Skeletal muscle tissue (tissue), 4 donors: Measurements from ENCODE around the gene PCDHB2. TPM values are rescaled to one million over a fixed set of nuclear protein-coding genes. Genes with fewer than 3 reads are reported as not detected.
"Not testable (repeated sequence)": the region's sequence is repeated elsewhere in the genome, so short reads cannot be mapped to it uniquely, and the experiment has no call there.

Source experiments
- H3K27ac ChIP-seq: one replicate; pipeline ENCODE4 v1.7.0; 2013; ENCODE audit warnings: mild to moderate bottlenecking, low read depth, low read length, inconsistent platforms
- H3K27me3 ChIP-seq, 3 donors: one replicate each; pipeline ENCODE4 v1.7.0; 2013; ENCODE audit warnings: low read length in 3 of 3; ENCODE audit not compliant: control insufficient read depth in 3 of 3, insufficient read depth in 3 of 3
- H3K36me3 ChIP-seq, 3 donors: one replicate each; pipeline ENCODE4 v1.7.0; 2013; ENCODE audit warnings: low read length in 3 of 3; ENCODE audit not compliant: control insufficient read depth in 3 of 3, insufficient read depth in 3 of 3
- H3K4me1 ChIP-seq, 3 donors: one replicate each; pipeline ENCODE4 v1.7.0; 2013; ENCODE audit warnings: low read length in 3 of 3, mild to moderate bottlenecking in 3 of 3; ENCODE audit not compliant: control insufficient read depth in 3 of 3, insufficient read depth in 3 of 3
- H3K4me3 ChIP-seq, 3 donors: one replicate each; pipeline ENCODE4 v1.7.0; 2013; ENCODE audit warnings: low read length in 3 of 3
- H3K9ac ChIP-seq, 3 donors: one replicate each; pipeline ENCODE4 v1.7.0; 2013; ENCODE audit warnings: low read length in 3 of 3, mild to moderate bottlenecking in 3 of 3, moderate library complexity in 2 of 3, low read depth in 1 of 3
- H3K9me3 ChIP-seq, 3 donors: one replicate each; pipeline ENCODE4 v1.7.0; 2013; ENCODE audit warnings: low read length in 3 of 3; ENCODE audit not compliant: control insufficient read depth in 3 of 3
- total RNA-seq: library from RNA; depleted of rRNA; stranded (reverse); fragments of >200 nt; gene quantifications from one replicate; pipeline ENCODE4 v1.2.3, GENCODE V29; 2014
- donor health status: Osteomylitis.

The PCDHB2 gene
- total RNA-seq, 1 donor from 2014 or later, result 2.6 TPM

DNA sequence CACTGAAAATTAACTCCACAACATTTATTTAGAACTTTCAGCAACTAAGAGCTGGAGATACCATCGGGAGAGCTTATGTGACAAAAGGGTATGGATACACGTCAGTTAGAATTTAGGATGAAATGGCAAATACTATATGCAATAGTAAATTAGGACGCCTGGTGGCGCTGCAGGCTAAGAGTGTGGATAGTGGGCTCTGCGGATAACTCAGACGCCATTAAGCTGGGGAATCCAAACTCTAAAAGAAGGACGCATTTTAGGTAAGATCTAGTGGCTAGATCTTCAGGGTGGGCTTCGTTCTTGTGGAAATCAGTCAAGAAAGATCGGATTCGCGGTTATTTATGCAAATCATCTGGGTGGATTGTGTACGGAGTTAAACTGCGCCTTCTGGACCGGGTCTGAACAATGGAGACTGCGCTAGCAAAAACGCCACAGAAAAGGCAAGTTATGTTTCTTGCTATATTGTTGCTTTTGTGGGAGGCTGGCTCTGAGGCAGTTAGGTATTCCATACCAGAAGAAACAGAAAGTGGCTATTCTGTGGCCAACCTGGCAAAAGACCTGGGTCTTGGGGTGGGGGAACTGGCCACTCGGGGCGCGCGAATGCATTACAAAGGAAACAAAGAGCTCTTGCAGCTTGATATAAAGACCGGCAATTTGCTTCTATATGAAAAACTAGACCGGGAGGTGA is 40.8 kb downstream of the PCDHB2 start, which contains the start of gene PCDHB5:
Gene PCDHB5 (plus strand): TSS at position 177 of the 688 bp plus-strand sequence. CDS start 229 bp downstream, at position 406.
- Histone ChIP-seq H3K9me3 (peaks cover 2 to 16% (median 6%) of the 10 kb centered on the region in 3 donors), H3K9ac (peak within 1 kb of the TSS; percentile 58 to 69 (median 58)), H3K27ac (no peak within 1 kb of the TSS), H3K27me3 (no peaks in the 10 kb centered on the region), H3K4me1 (no peaks in the 10 kb centered on the region), H3K36me3 (no peaks in the 10 kb centered on the region), H3K4me3 (peak within 1 kb of the TSS; percentile 61 to 79 (median 69))

DNA sequence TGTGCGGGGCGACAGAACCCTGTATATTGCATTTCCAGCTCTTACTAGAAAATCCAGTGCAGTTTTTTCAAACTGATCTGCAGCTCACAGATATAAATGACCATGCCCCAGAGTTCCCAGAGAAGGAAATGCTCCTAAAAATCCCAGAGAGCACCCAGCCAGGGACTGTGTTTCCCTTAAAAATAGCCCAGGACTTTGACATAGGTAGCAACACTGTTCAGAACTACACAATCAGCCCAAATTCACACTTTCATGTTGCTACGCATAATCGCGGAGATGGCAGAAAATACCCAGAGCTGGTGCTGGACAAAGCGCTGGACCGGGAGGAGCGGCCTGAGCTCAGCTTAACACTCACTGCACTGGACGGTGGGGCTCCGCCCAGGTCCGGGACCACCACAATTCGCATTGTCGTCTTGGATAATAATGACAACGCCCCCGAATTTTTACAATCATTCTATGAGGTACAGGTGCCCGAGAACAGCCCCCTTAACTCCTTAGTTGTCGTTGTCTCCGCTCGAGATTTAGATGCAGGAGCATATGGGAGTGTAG is 41.4 kb downstream of the PCDHB2 start:
- Histone ChIP-seq H3K27me3 (no peaks in the 10 kb centered on the region), H3K4me1 (no peaks in the 10 kb centered on the region), H3K27ac (no peak overlapping the region), H3K9me3 (peaks cover 2 to 16% (median 6%) of the 10 kb centered on the region in 3 donors), H3K4me3 (peak overlapping the region; percentile 61 to 79 (median 69)), H3K36me3 (no peaks in the 10 kb centered on the region), H3K9ac (peak overlapping the region in 1 of 3 donors; percentile 58)

DNA sequence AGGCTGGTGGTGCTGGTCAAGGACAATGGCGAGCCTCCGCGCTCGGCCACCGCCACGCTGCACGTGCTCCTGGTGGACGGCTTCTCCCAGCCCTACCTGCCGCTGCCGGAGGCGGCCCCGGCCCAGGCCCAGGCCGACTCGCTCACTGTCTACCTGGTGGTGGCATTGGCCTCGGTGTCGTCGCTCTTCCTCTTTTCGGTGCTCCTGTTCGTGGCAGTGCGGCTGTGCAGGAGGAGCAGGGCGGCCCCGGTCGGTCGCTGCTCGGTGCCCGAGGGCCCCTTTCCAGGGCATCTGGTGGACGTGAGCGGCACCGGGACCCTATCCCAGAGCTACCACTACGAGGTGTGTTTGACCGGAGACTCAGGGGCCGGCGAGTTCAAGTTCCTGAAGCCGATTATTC is 42.9 kb downstream of the PCDHB2 start:
- not testable (repeated sequence) for H3K27me3 ChIP-seq, H3K4me1 ChIP-seq, H3K36me3 ChIP-seq, H3K4me3 ChIP-seq, H3K9ac ChIP-seq, H3K27ac ChIP-seq
- peaks cover 2 to 16% (median 6%) of the 10 kb centered on the region in 3 donors for H3K9me3 ChIP-seq

Other genes with a start within 250 kb of the PCDHB2 start
- 0.52 TPM for gene PCDHA9, start 246.2 kb upstream of the PCDHB2 start, total RNA-seq
- under 0.01 TPM for gene PCDHA10, start 238.7 kb upstream of the PCDHB2 start, total RNA-seq
- gene PCDHA11, start 225.7 kb upstream of the PCDHB2 start, total RNA-seq, result under 0.01 TPM
- not detected for gene PCDHA12, start 219.3 kb upstream of the PCDHB2 start, total RNA-seq
- under 0.01 TPM for gene PCDHA13, start 212.5 kb upstream of the PCDHB2 start, total RNA-seq
- 0.52 TPM for gene PCDHAC1, start 168.3 kb upstream of the PCDHB2 start, total RNA-seq
- gene PCDHAC2, start 128.1 kb upstream of the PCDHB2 start, total RNA-seq, result 2.1 TPM
- not detected for gene PCDHB1, start 43.2 kb upstream of the PCDHB2 start, total RNA-seq
- gene PCDHB3, start 5.9 kb downstream of the PCDHB2 start, total RNA-seq, result 1.6 TPM
- gene PCDHB4, start 27.2 kb downstream of the PCDHB2 start, total RNA-seq, result 1.6 TPM
- gene PCDHB5, start 40.6 kb downstream of the PCDHB2 start, total RNA-seq, result 3.1 TPM
- gene PCDHB6, start 55.4 kb downstream of the PCDHB2 start, total RNA-seq, result 0.52 TPM
- gene PCDHB7, start 78.0 kb downstream of the PCDHB2 start, total RNA-seq, result 2.1 TPM
- 1.6 TPM for gene PCDHB8, start 83.2 kb downstream of the PCDHB2 start, total RNA-seq
- gene PCDHB16, start 87.8 kb downstream of the PCDHB2 start, total RNA-seq, result 1.6 TPM
- 1.0 TPM for gene PCDHB9, start 92.5 kb downstream of the PCDHB2 start, total RNA-seq
- gene PCDHB10, start 97.7 kb downstream of the PCDHB2 start, total RNA-seq, result 2.6 TPM
- 4.2 TPM for gene PCDHB11, start 105.0 kb downstream of the PCDHB2 start, total RNA-seq
- gene PCDHB12, start 114.1 kb downstream of the PCDHB2 start, total RNA-seq, result 1.6 TPM
- gene PCDHB13, start 119.3 kb downstream of the PCDHB2 start, total RNA-seq, result 1.6 TPM
- gene PCDHB14, start 128.7 kb downstream of the PCDHB2 start, total RNA-seq, result 4.2 TPM
- 4.2 TPM for gene PCDHB15, start 150.8 kb downstream of the PCDHB2 start, total RNA-seq
- gene SLC25A2, start 209.4 kb downstream of the PCDHB2 start, total RNA-seq, result 0.52 TPM
- gene TAF7, start 226.2 kb downstream of the PCDHB2 start, total RNA-seq, result 72.0 TPM
- gene PCDHGA1, start 235.9 kb downstream of the PCDHB2 start, total RNA-seq, result 0.52 TPM
- 1.6 TPM for gene PCDHGA2, start 244.1 kb downstream of the PCDHB2 start, total RNA-seq
- 2.1 TPM for gene PCDHGA3, start 249.2 kb downstream of the PCDHB2 start, total RNA-seq